Thymus (tissue), 14 donors: Measurements from ENCODE around the gene OR10C1. TPM values are rescaled to one million over a fixed set of nuclear protein-coding genes. Genes with fewer than 3 reads are reported as not detected.

Experiments
- DNase-seq, 9 donors: peaks; one replicate each; pipeline ENCODE4 v3.0.0-alpha.2; 2013; ENCODE audit warnings: low spot score in 9 of 9, low read depth in 6 of 9, missing footprints in 1 of 9
- H3K27ac ChIP-seq, 2 donors: one replicate each; pipeline ENCODE4 v1.5.1; 2013; ENCODE audit warnings: control low read depth in 1 of 2, low read depth in 1 of 2, low read length in 1 of 2, mild to moderate bottlenecking in 1 of 2, moderate library complexity in 1 of 2
- H3K27me3 ChIP-seq, 2 donors: one replicate each; pipeline ENCODE4 v1.5.1; 2013; ENCODE audit warnings: low read length in 1 of 2; ENCODE audit not compliant: control insufficient read depth in 2 of 2, insufficient read depth in 1 of 2
- H3K36me3 ChIP-seq, 2 donors: one replicate each; pipeline ENCODE4 v1.5.1; 2013; ENCODE audit warnings: low read length in 1 of 2, mild to moderate bottlenecking in 1 of 2, moderate library complexity in 1 of 2; ENCODE audit not compliant: control insufficient read depth in 2 of 2, insufficient read depth in 2 of 2
- H3K4me1 ChIP-seq, 2 donors: one replicate each; pipeline ENCODE4 v1.5.1; 2013; ENCODE audit warnings: low read length in 2 of 2; ENCODE audit not compliant: control insufficient read depth in 2 of 2, insufficient read depth in 2 of 2
- H3K4me3 ChIP-seq, 2 donors: one replicate each; pipeline ENCODE4 v1.5.1; 2013; ENCODE audit warnings: low read length in 2 of 2, control low read depth in 1 of 2, mild to moderate bottlenecking in 1 of 2
- H3K9me3 ChIP-seq, 2 donors: one replicate each; pipeline ENCODE4 v1.5.1; 2013; ENCODE audit warnings: low read length in 1 of 2, mild to moderate bottlenecking in 1 of 2; ENCODE audit not compliant: control insufficient read depth in 2 of 2, insufficient read depth in 1 of 2
- WGBS: extraction: QIAGEN DNeasy Blood & Tissue Kit; methylation state at CpG from one replicate; pipeline ENCODE4 v1.1.7; 2013; 5-methylcytosine and 5-hydroxymethylcytosine counted together
- long read RNA-seq, 10 donors: transcript quantifications; one replicate each; lab custom pipeline, GENCODE V29; 2026
- polyA plus RNA-seq: library from polyadenylated mRNA; stranded (reverse); fragments of 200-250 nt; gene quantifications from one replicate; pipeline ENCODE4 v1.2.3, GENCODE V29; 2013
- total RNA-seq: library from RNA; stranded (reverse); fragments of 120-200 nt; gene quantifications from one replicate; pipeline ENCODE4 v1.2.4, GENCODE V29; 2013
- donor health status: healthy.

Gene OR10C1
- total RNA-seq (not detected), polyA plus RNA-seq (not detected)
- long read RNA-seq, donor 1, result 0 reads
- long read RNA-seq, donor 2, result 0 reads
- long read RNA-seq, donor 3, result 0 reads
- long read RNA-seq, donor 4, result 0 reads
- long read RNA-seq, donor 5, result 0 reads
- long read RNA-seq, donor 6, result 0 reads
- long read RNA-seq, donor 7, result 0 reads
- long read RNA-seq, donor 8, result 0 reads
- long read RNA-seq, donor 9, result 0 reads
- long read RNA-seq, donor 10, result 0 reads

DNA sequence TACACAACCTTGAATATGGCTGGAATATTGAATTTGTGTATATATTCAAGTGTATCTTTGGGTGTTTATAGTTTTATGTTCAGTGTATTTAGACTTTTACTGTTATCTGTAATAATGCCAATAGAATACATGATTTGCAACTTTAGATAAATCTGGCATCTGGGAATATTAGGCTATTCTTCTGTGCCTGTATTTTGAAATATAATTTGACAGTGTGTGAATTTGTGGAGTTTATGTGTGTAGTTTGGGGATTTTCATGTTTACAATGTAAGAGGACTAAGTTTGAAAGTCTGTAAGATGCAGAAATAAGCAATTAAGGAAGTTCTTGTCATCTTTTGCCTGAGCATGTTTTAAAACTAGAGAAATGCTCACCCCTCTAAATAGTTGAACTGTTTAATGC lies at the start of gene OR10C1:
Gene OR10C1, plus strand, starts transcription at position 301 of the 400 bp plus-strand sequence. CDS start 710 bp downstream, outside the sequence.
- Histone ChIP-seq H3K27me3 (peaks cover 0 to 2% of the 10 kb centered on the region in 2 donors), H3K27ac (no peak within 1 kb of the TSS), H3K4me1 (no peaks in the 10 kb centered on the region), H3K4me3 (no peak within 1 kb of the TSS), H3K36me3 (no peaks in the 10 kb centered on the region), H3K9me3 (peaks cover 0 to 1% of the 10 kb centered on the region in 2 donors)
- DNase-seq, result no peak

- no peaks in the 10 kb centered on the region for H3K27me3 ChIP-seq
- H3K36me3 ChIP-seq, result no peaks in the 10 kb centered on the region
- H3K4me3 ChIP-seq, result no peak within 1 kb of the TSS
- no peaks in the 10 kb centered on the region for H3K9me3 ChIP-seq
- no peak for DNase-seq
- no peaks in the 10 kb centered on the region for H3K4me1 ChIP-seq
- H3K27ac ChIP-seq, result no peak within 1 kb of the TSS
These were observed 43.8 kb upstream of the OR10C1 start, which contains the start of gene OR12D2 for GRCh38 chr6:29395331-29395730. Gene OR12D2, plus strand, starts transcription at chr6:29395631. Its CDS starts 1,069 bp downstream, at chr6:29396700.

DNA sequence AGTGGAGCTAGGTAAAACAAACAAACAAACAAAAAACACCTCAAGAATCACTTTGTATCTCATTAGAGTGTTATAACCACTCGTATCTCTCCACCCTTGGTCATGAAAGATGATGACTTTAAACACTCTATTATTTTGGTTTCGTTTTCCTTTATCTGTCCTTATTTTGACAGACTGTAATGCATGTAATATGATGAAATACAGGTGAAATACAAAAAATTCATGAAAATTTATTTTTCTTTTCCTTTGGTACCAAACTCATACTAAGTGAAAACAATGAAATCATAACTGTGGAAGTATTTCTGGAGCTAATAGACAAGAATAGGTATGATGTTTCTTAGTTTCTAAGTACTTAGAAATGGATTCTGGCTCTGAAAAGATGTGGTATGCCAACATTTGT lies 39.6 kb upstream of the OR10C1 start:
- 70% methylated on average over 2 of the region's 2 CpGs for WGBS
- Histone ChIP-seq H3K36me3 (no peaks in the 10 kb centered on the region), H3K4me3 (no peak overlapping the region), H3K4me1 (no peaks in the 10 kb centered on the region), H3K9me3 (no peaks in the 10 kb centered on the region), H3K27ac (no peak overlapping the region), H3K27me3 (no peaks in the 10 kb centered on the region)
- DNase-seq, result no peak

DNA sequence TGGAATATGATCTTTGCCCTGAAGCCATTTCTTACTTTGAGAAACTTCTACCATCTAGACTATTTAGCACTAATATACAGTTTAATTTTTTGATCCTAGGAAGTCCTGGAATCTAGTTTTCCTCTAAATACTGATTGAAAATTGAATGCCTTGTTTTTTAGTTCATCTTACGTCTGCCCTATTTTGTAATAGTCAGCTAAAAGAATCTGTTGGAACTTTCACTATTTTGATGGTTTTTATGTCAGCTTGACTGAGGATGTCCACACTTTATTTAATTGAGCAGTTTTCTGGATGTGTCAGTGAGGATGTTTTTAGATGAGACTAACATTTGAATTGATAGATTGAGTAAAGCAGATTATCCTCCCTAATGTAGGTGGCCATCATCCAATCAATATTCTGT lies 35.3 kb upstream of the OR10C1 start:
- H3K9me3 ChIP-seq, result no peaks in the 10 kb centered on the region
- no peaks in the 10 kb centered on the region for H3K4me1 ChIP-seq
- no peaks in the 10 kb centered on the region for H3K27me3 ChIP-seq
- 48% methylated on average over 1 of the region's 1 CpG for WGBS
- no peaks in the 10 kb centered on the region for H3K36me3 ChIP-seq
- no peak overlapping the region for H3K4me3 ChIP-seq
- DNase-seq, result no peak
- H3K27ac ChIP-seq, result no peak overlapping the region

GRCh38 chr6:29414588-29414987 lies 24.5 kb upstream of the OR10C1 start, which contains the start of gene OR12D1:
Gene OR12D1, plus strand, starts transcription at chr6:29414928.
- no peaks in the 10 kb centered on the region for H3K36me3 ChIP-seq
- no peaks in the 10 kb centered on the region for H3K27me3 ChIP-seq
- peaks cover 0 to 6% of the 10 kb centered on the region in 2 donors for H3K9me3 ChIP-seq
- no peak within 1 kb of the TSS for H3K4me3 ChIP-seq
- peak within 1 kb of the TSS in 1 of 2 donors; percentile 46 for H3K27ac ChIP-seq
- DNase-seq, result peak in 1 of 9 donors; percentile 2
- H3K4me1 ChIP-seq, result no peaks in the 10 kb centered on the region

- H3K27ac ChIP-seq, result no peak overlapping the region
- no peak overlapping the region for H3K4me3 ChIP-seq
- 92% methylated on average over 3 of the region's 3 CpGs for WGBS
- no peaks in the 10 kb centered on the region for H3K4me1 ChIP-seq
- no peaks in the 10 kb centered on the region for H3K36me3 ChIP-seq
- no peaks in the 10 kb centered on the region for H3K27me3 ChIP-seq
- H3K9me3 ChIP-seq, result no peaks in the 10 kb centered on the region
- no peak for DNase-seq
These were observed 19.6 kb upstream of the OR10C1 start for GRCh38 chr6:29419516-29419915.

DNA sequence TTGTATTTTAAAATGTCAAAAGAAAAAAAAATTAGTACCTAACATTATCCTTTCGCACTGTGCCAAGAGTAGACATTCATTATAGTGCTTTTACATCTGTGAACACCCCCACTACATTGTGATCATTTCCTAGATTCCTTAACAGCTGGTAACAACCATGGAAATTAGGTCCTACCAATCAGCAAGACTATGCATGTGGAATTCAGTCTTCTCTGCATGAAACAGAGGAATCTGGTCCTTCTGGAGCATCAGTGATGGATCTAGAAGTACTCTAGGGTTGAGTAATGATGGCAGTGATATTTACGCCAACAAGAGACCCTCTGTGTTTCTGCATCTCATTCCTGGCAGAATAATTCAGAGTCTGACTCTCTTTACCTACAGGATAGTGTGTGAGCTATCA lies 14.9 kb upstream of the OR10C1 start:
- no peaks in the 10 kb centered on the region for H3K4me1 ChIP-seq
- 97% methylated on average over 2 of the region's 2 CpGs for WGBS
- no peak overlapping the region for H3K27ac ChIP-seq
- DNase-seq, result no peak
- no peaks in the 10 kb centered on the region for H3K9me3 ChIP-seq
- no peaks in the 10 kb centered on the region for H3K27me3 ChIP-seq
- H3K36me3 ChIP-seq, result no peaks in the 10 kb centered on the region
- no peak overlapping the region for H3K4me3 ChIP-seq

GRCh38 chr6:29424575-29424974 lies 14.5 kb upstream of the OR10C1 start:
- Histone ChIP-seq H3K27ac (no peak overlapping the region), H3K4me1 (no peaks in the 10 kb centered on the region), H3K4me3 (no peak overlapping the region), H3K27me3 (no peaks in the 10 kb centered on the region), H3K9me3 (no peaks in the 10 kb centered on the region), H3K36me3 (no peaks in the 10 kb centered on the region)
- no peak for DNase-seq
- WGBS, result 16% methylated on average over 2 of the region's 2 CpGs

DNA sequence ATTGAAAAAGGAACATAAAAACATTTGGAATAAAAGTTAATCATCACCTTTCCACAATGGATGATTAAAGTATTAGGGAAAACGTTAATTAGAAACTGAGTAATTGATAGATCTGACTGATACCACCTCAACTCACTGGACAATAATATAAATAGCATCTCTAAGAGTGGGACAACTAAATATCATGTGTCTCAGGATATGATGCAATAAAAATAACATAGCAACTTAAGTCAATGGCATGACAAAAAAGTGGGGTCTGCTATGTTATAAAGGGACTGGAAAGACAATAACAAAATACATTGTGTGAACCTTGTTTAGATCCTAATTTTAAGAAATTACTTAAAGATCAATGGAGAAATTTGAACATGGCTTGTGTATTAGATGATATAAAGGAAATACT lies 14.0 kb upstream of the OR10C1 start:
- Histone ChIP-seq H3K27me3 (no peaks in the 10 kb centered on the region), H3K27ac (no peak overlapping the region), H3K9me3 (no peaks in the 10 kb centered on the region), H3K4me1 (no peaks in the 10 kb centered on the region), H3K36me3 (no peaks in the 10 kb centered on the region), H3K4me3 (no peak overlapping the region)
- no peak for DNase-seq
- WGBS, result 89% methylated on average over 1 of the region's 1 CpG
